ENCODE results near the gene GSTO1. TPM values are rescaled to one million over a fixed set of nuclear protein-coding genes. Genes with fewer than 3 reads are reported as not detected.

Gene GSTO1
- total and polyA plus RNA-seq, 2 donors (not counting 1 experiment from before 2014, with no cell fraction given) = 151 to 249 TPM

DNA sequence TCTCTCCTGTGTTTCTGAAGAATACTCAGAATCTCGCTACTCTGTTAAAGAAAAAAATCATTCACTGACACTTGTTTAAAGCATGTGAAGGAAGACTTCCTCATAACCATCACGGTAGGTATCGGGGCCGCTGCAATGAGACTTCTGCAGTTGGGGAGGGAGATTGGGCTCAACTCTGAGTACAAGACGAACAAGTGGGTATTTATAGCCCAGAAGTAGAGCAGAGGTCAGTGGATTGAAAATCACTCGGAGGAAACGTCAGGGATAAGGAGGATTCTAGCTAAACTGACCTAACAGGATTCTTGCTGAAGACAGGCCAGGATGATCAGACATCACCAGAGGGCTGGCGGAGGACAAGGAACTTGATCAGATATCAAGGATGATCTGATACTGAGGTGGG is 50.2 kb downstream of the GSTO1 start:
- Histone ChIP-seq H2AFZ (ENCODE audit: low read length) (no peak overlapping the region), H3K9ac (ENCODE audit: insufficient read depth, low read length) (no peak overlapping the region), H4K20me1 (ENCODE audit: control insufficient read depth, extremely low read depth, insufficient read depth, low read length) (no peaks in the 10 kb centered on the region), H3K27me3 (ENCODE audit: control insufficient read depth, insufficient read depth, low read length) (no peaks in the 10 kb centered on the region), H3K4me3 (replicated peaks in 1 of 4; ENCODE audit: control extremely low read depth in 1 of 4, insufficient read depth in 1 of 4, low read depth in 3 of 4, low read length in 4 of 4) (no peak overlapping the region), H3K4me1 (ENCODE audit: control insufficient read depth, extremely low read depth, insufficient read depth, low read length) (peaks cover 11% of the 10 kb centered on the region), H3K4me2 (ENCODE audit: extremely low read depth, insufficient read depth, low read length) (no peak overlapping the region), H3K9me3 (ENCODE audit: control insufficient read depth, insufficient read depth, low read depth, low read length) (no peaks in the 10 kb centered on the region), H3K27ac (ENCODE audit: insufficient read depth, low read length) (no peak overlapping the region), H3K79me2 (ENCODE audit: control insufficient read depth, insufficient read depth, low read length) (no peaks in the 10 kb centered on the region), H3K36me3 (ENCODE audit: control insufficient read depth, insufficient read depth, low read length) (no peaks in the 10 kb centered on the region)
- DNase-seq (ENCODE audit: low read depth in 2 of 2) = peak in 1 of 2 donors; percentile 32
- TF ChIP-seq, protein P1, sequence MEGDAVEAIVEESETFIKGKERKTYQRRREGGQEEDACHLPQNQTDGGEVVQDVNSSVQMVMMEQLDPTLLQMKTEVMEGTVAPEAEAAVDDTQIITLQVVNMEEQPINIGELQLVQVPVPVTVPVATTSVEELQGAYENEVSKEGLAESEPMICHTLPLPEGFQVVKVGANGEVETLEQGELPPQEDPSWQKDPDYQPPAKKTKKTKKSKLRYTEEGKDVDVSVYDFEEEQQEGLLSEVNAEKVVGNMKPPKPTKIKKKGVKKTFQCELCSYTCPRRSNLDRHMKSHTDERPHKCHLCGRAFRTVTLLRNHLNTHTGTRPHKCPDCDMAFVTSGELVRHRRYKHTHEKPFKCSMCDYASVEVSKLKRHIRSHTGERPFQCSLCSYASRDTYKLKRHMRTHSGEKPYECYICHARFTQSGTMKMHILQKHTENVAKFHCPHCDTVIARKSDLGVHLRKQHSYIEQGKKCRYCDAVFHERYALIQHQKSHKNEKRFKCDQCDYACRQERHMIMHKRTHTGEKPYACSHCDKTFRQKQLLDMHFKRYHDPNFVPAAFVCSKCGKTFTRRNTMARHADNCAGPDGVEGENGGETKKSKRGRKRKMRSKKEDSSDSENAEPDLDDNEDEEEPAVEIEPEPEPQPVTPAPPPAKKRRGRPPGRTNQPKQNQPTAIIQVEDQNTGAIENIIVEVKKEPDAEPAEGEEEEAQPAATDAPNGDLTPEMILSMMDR (conservative IDR thresholded peaks at IDR 0.05 in 1 of 2, IDR thresholded peaks at IDR 0.05 in 1 of 2; ENCODE audit: low read depth in 1 of 2, low read length in 2 of 2) = no peak
- no peak for TF ChIP-seq EZH2 (IDR thresholded peaks at IDR 0.05; ENCODE audit: low read length, missing control alignments)

DNA sequence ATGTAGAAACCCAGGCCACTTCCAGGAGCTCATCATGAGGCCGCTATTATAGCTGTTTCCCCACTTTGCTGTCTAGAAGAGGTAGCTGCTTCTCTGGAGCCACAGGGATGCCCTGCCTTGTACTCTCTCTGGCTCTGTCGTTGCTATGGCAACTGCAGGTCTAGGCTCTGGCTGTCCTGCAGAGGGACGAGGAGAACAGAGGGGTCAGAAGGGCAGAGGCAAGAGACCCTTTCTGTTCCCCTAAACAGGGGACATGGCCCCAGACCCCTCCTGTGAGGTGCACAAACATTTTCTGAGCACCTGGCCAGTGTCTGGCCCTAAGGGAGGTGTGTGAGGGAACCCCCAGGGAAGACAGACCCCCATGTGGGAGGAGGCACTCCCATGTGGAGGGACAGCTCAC is 52.2 kb downstream of the GSTO1 start:
- TF ChIP-seq EZH2 (IDR thresholded peaks at IDR 0.05; ENCODE audit: low read length, missing control alignments) = no peak
- TF ChIP-seq, protein P1 (conservative IDR thresholded peaks at IDR 0.05 in 1 of 2, IDR thresholded peaks at IDR 0.05 in 1 of 2; ENCODE audit: low read depth in 1 of 2, low read length in 2 of 2) = no peak
- peaks cover 8% of the 10 kb centered on the region for H3K79me2 ChIP-seq (ENCODE audit: control insufficient read depth, insufficient read depth, low read length)
- no peak overlapping the region for H3K27ac ChIP-seq (ENCODE audit: insufficient read depth, low read length)
- H3K27me3 ChIP-seq (ENCODE audit: control insufficient read depth, insufficient read depth, low read length) = no peaks in the 10 kb centered on the region
- H4K20me1 ChIP-seq (ENCODE audit: control insufficient read depth, extremely low read depth, insufficient read depth, low read length) = no peaks in the 10 kb centered on the region
- no peaks in the 10 kb centered on the region for H3K9me3 ChIP-seq (ENCODE audit: control insufficient read depth, insufficient read depth, low read depth, low read length)
- H3K4me3 ChIP-seq (replicated peaks in 1 of 4; ENCODE audit: control extremely low read depth in 1 of 4, insufficient read depth in 1 of 4, low read depth in 3 of 4, low read length in 4 of 4) = no peak overlapping the region
- no peak overlapping the region for H3K9ac ChIP-seq (ENCODE audit: insufficient read depth, low read length)
- H3K4me1 ChIP-seq (ENCODE audit: control insufficient read depth, extremely low read depth, insufficient read depth, low read length) = peaks cover 4% of the 10 kb centered on the region
- H3K36me3 ChIP-seq (ENCODE audit: control insufficient read depth, insufficient read depth, low read length) = no peaks in the 10 kb centered on the region
- H3K4me2 ChIP-seq (ENCODE audit: extremely low read depth, insufficient read depth, low read length) = no peak overlapping the region
- no peak overlapping the region for H2AFZ ChIP-seq (ENCODE audit: low read length)
- DNase-seq (ENCODE audit: low read depth in 2 of 2) = peak in 1 of 2 donors; percentile 15

DNA sequence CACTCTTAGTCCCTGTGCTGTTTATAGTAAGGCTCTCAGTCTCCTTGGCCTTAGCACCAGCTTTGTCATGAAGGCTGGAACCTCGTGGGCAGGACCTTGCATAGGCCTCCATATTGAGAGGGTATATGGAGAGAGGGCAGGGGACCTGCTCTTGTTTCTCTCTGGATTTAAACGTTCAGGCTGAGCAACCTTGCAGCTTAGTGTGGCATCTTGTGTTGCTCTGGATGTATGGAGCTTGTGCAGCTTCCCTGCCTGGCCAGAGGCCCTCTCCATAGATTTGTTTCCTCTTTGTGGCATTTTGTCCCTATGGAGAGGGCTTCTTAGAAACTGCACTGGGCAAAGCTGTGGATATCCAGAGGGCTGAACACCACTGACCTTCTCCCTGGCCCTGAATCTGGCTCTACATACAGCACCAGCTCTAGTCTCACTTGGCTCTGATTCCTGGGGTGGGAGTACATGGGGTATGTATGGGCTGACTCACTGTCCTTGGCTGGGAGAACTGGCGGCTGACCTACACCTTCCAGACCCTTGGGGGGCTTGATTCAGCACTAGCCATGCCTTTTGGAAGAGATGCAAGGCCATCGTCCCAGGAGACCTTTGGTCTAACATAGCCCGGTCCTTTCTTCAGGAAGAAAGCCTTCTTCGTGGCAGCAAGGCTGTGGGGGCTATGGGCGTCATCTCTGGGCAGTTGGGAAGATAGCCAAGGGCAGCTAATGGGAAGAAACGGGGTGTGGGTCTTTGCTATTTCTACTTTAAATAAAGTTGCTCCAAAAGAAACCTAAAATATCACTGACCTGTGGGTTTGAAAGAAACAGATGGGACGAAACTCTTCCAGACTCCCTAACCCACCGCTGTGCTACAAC is 53.1 kb downstream of the GSTO1 start:
- no peaks in the 10 kb centered on the region for H3K27me3 ChIP-seq (ENCODE audit: control insufficient read depth, insufficient read depth, low read length)
- H3K4me1 ChIP-seq (ENCODE audit: control insufficient read depth, extremely low read depth, insufficient read depth, low read length) = peaks cover 4% of the 10 kb centered on the region
- no peak overlapping the region for H3K4me2 ChIP-seq (ENCODE audit: extremely low read depth, insufficient read depth, low read length)
- peaks cover 14% of the 10 kb centered on the region for H3K79me2 ChIP-seq (ENCODE audit: control insufficient read depth, insufficient read depth, low read length)
- H3K9me3 ChIP-seq (ENCODE audit: control insufficient read depth, insufficient read depth, low read depth, low read length) = no peaks in the 10 kb centered on the region
- no peak overlapping the region for H3K9ac ChIP-seq (ENCODE audit: insufficient read depth, low read length)
- no peak overlapping the region for H3K4me3 ChIP-seq (replicated peaks in 1 of 4; ENCODE audit: control extremely low read depth in 1 of 4, insufficient read depth in 1 of 4, low read depth in 3 of 4, low read length in 4 of 4)
- H3K27ac ChIP-seq (ENCODE audit: insufficient read depth, low read length) = no peak overlapping the region
- H2AFZ ChIP-seq (ENCODE audit: low read length) = no peak overlapping the region
- peak; percentile 47 to 62 for DNase-seq (ENCODE audit: low read depth in 2 of 2)
- H3K36me3 ChIP-seq (ENCODE audit: control insufficient read depth, insufficient read depth, low read length) = no peaks in the 10 kb centered on the region
- no peaks in the 10 kb centered on the region for H4K20me1 ChIP-seq (ENCODE audit: control insufficient read depth, extremely low read depth, insufficient read depth, low read length)
- TF ChIP-seq, protein P1 (conservative IDR thresholded peaks at IDR 0.05 in 1 of 2, IDR thresholded peaks at IDR 0.05 in 1 of 2; ENCODE audit: low read depth in 1 of 2, low read length in 2 of 2) = no peak
- TF ChIP-seq EZH2 (IDR thresholded peaks at IDR 0.05; ENCODE audit: low read length, missing control alignments) = no peak
